Measurements from ENCODE around the gene CCDC182.

DNA sequence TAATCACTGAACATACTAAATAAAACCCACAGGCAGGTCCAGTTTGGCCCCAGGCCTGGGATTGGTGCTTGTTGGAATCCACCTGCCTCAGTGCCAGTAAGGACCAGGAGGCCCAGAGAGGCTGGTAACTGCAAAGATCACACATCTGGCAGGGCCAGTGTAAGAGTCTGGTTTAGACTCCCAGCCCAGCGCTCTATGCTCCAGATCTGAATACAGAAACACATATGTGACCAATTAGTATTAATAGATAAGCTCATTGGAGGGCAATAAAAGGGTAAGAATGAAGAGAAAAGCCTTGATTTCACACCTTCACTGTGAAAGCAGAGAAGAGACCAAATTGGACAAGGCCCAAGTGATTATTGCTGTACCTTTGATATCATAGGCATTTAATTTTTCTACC is 13.6 kb upstream of the CCDC182 start:
- no peak for TF ChIP-seq EZH2 (IDR thresholded peaks at IDR 0.05; ENCODE audit: low read depth, unreplicated experiment)
- TF ChIP-seq, protein P1, sequence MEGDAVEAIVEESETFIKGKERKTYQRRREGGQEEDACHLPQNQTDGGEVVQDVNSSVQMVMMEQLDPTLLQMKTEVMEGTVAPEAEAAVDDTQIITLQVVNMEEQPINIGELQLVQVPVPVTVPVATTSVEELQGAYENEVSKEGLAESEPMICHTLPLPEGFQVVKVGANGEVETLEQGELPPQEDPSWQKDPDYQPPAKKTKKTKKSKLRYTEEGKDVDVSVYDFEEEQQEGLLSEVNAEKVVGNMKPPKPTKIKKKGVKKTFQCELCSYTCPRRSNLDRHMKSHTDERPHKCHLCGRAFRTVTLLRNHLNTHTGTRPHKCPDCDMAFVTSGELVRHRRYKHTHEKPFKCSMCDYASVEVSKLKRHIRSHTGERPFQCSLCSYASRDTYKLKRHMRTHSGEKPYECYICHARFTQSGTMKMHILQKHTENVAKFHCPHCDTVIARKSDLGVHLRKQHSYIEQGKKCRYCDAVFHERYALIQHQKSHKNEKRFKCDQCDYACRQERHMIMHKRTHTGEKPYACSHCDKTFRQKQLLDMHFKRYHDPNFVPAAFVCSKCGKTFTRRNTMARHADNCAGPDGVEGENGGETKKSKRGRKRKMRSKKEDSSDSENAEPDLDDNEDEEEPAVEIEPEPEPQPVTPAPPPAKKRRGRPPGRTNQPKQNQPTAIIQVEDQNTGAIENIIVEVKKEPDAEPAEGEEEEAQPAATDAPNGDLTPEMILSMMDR (conservative IDR thresholded peaks at IDR 0.05; ENCODE audit: low read depth in 2 of 2) = no peak
- no peak for TF ChIP-seq POLR2AphosphoS5 (IDR thresholded peaks at IDR 0.05; ENCODE audit: low read depth)
- TF ChIP-seq, protein P2, sequence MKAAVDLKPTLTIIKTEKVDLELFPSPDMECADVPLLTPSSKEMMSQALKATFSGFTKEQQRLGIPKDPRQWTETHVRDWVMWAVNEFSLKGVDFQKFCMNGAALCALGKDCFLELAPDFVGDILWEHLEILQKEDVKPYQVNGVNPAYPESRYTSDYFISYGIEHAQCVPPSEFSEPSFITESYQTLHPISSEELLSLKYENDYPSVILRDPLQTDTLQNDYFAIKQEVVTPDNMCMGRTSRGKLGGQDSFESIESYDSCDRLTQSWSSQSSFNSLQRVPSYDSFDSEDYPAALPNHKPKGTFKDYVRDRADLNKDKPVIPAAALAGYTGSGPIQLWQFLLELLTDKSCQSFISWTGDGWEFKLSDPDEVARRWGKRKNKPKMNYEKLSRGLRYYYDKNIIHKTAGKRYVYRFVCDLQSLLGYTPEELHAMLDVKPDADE (IDR thresholded peaks at IDR 0.05) = no peak
- no peak for TF ChIP-seq STAT1 (IDR thresholded peaks at IDR 0.05; ENCODE audit: unreplicated experiment)
- no peak for TF ChIP-seq EZH2phosphoT487 (IDR thresholded peaks at IDR 0.05; ENCODE audit: unreplicated experiment)
- TF ChIP-seq ZNF331 (CRISPR knock-in tag; IDR thresholded peaks at IDR 0.05; ENCODE audit: low read depth) = no peak
- TF ChIP-seq, protein P3, sequence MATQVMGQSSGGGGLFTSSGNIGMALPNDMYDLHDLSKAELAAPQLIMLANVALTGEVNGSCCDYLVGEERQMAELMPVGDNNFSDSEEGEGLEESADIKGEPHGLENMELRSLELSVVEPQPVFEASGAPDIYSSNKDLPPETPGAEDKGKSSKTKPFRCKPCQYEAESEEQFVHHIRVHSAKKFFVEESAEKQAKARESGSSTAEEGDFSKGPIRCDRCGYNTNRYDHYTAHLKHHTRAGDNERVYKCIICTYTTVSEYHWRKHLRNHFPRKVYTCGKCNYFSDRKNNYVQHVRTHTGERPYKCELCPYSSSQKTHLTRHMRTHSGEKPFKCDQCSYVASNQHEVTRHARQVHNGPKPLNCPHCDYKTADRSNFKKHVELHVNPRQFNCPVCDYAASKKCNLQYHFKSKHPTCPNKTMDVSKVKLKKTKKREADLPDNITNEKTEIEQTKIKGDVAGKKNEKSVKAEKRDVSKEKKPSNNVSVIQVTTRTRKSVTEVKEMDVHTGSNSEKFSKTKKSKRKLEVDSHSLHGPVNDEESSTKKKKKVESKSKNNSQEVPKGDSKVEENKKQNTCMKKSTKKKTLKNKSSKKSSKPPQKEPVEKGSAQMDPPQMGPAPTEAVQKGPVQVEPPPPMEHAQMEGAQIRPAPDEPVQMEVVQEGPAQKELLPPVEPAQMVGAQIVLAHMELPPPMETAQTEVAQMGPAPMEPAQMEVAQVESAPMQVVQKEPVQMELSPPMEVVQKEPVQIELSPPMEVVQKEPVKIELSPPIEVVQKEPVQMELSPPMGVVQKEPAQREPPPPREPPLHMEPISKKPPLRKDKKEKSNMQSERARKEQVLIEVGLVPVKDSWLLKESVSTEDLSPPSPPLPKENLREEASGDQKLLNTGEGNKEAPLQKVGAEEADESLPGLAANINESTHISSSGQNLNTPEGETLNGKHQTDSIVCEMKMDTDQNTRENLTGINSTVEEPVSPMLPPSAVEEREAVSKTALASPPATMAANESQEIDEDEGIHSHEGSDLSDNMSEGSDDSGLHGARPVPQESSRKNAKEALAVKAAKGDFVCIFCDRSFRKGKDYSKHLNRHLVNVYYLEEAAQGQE (IDR thresholded peaks at IDR 0.05; ENCODE audit: unreplicated experiment) = no peak
